ENCODE results near the gene HASPIN. TPM values are rescaled to one million over a fixed set of nuclear protein-coding genes. Genes with fewer than 3 reads are reported as not detected.

HASPIN gene
- total RNA-seq, 6 experiments from 2014 or later, result 0.07 to 1.1 (median 0.27) TPM; not detected in 1

- no peaks in the 10 kb centered on the region for H3K36me3 ChIP-seq
- no peak for DNase-seq
- no peak for TF ChIP-seq POLR2A (IDR thresholded peaks at IDR 0.05)
- TF ChIP-seq CTCF (IDR thresholded peaks at IDR 0.05), result no peak
- no peaks in the 10 kb centered on the region for H3K27me3 ChIP-seq
- intact Hi-C loops (cut with DNase I), result no loop called here
- H3K4me3 ChIP-seq, result no peak overlapping the region
- peaks cover 0 to 5% (median 0%) of the 10 kb centered on the region in 4 donors for H3K4me1 ChIP-seq
- H3K9me3 ChIP-seq, result no peaks in the 10 kb centered on the region
- no peak for ATAC-seq
- 80% methylated on average over 1 of the region's 12 CpGs for WGBS (ENCODE audit: insufficient coverage, low coverage, low lambda C conversion rate, missing lambda C conversion rate)
- no peak overlapping the region for H3K27ac ChIP-seq
Observed at GRCh38 chr17:3753624-3754023, 29.9 kb downstream of the HASPIN start.

GRCh38 chr17:3754066-3754457 is 30.4 kb downstream of the HASPIN start:
- no peak for ATAC-seq
- Histone ChIP-seq H3K9me3 (no peaks in the 10 kb centered on the region), H3K36me3 (no peaks in the 10 kb centered on the region), H3K4me3 (no peak overlapping the region), H3K27me3 (no peaks in the 10 kb centered on the region), H3K4me1 (peaks cover 0 to 5% (median 0%) of the 10 kb centered on the region in 4 donors), H3K27ac (no peak overlapping the region)
- DNase-seq, result no peak
- WGBS (ENCODE audit: insufficient coverage, low coverage, low lambda C conversion rate, missing lambda C conversion rate), result 88% methylated on average over 13 of the region's 18 CpGs
- TF ChIP-seq POLR2A (IDR thresholded peaks at IDR 0.05), result no peak
- TF ChIP-seq CTCF (IDR thresholded peaks at IDR 0.05), result no peak
- intact Hi-C loops (cut with DNase I), result no loop called here

GRCh38 chr17:3754458-3755334 is 31.0 kb downstream of the HASPIN start:
- no peaks in the 10 kb centered on the region for H3K9me3 ChIP-seq
- peak; percentile 21 for TF ChIP-seq POLR2A (IDR thresholded peaks at IDR 0.05)
- no peak for TF ChIP-seq CTCF (IDR thresholded peaks at IDR 0.05)
- H3K4me1 ChIP-seq, result peaks cover 0 to 5% (median 0%) of the 10 kb centered on the region in 4 donors
- ATAC-seq (peak; percentile 81 to 92 (median 90)), DNase-seq (peak; percentile 55 to 81 (median 63))
- no peak overlapping the region for H3K27ac ChIP-seq
- H3K36me3 ChIP-seq, result no peaks in the 10 kb centered on the region
- no peaks in the 10 kb centered on the region for H3K27me3 ChIP-seq
- 17% methylated on average over 28 of the region's 56 CpGs for WGBS (ENCODE audit: insufficient coverage, low coverage, low lambda C conversion rate, missing lambda C conversion rate)
- intact Hi-C loops (cut with DNase I), result no loop called here
- peak overlapping the region; percentile 14 to 49 (median 22) for H3K4me3 ChIP-seq

GRCh38 chr17:3755335-3756030 is 31.8 kb downstream of the HASPIN start:
- ATAC-seq (peak in 2 of 4 donors; percentile 3 to 9), DNase-seq (no peak)
- Histone ChIP-seq H3K36me3 (no peaks in the 10 kb centered on the region), H3K4me3 (peak overlapping the region; percentile 14 to 49 (median 22)), H3K9me3 (no peaks in the 10 kb centered on the region), H3K4me1 (peaks cover 0 to 5% (median 0%) of the 10 kb centered on the region in 4 donors), H3K27me3 (no peaks in the 10 kb centered on the region), H3K27ac (no peak overlapping the region)
- 84% methylated on average over 6 of the region's 20 CpGs for WGBS (ENCODE audit: insufficient coverage, low coverage, low lambda C conversion rate, missing lambda C conversion rate)
- TF ChIP-seq POLR2A (IDR thresholded peaks at IDR 0.05) (no peak), CTCF (IDR thresholded peaks at IDR 0.05) (no peak)
- intact Hi-C loops (cut with DNase I), result no loop called here

Measured in right lobe of liver (tissue), 6 donors.